ENCODE results near the gene PLSCR5.

DNA sequence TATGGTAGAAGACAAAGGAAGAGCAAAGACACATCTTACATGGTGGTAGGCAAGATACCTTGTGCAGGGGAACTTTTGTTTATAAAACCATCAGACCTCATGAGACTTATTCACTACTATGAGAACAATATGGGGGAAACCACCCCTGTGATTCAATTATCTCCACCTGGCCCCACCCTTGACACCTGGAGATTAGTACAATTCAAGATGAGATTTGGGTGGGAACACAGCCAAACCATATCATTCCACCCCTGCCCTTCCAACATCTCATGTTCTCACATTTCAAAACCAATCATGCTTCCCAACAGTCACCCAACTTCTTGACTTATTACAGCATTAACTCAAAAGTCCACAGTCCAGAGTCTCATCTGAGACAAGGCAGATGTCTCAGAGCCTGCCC, 39.0 kb downstream of the PLSCR5 start:
- no peak for TF ChIP-seq POLR2AphosphoS5 (IDR thresholded peaks at IDR 0.05)
- TF ChIP-seq, protein P1, sequence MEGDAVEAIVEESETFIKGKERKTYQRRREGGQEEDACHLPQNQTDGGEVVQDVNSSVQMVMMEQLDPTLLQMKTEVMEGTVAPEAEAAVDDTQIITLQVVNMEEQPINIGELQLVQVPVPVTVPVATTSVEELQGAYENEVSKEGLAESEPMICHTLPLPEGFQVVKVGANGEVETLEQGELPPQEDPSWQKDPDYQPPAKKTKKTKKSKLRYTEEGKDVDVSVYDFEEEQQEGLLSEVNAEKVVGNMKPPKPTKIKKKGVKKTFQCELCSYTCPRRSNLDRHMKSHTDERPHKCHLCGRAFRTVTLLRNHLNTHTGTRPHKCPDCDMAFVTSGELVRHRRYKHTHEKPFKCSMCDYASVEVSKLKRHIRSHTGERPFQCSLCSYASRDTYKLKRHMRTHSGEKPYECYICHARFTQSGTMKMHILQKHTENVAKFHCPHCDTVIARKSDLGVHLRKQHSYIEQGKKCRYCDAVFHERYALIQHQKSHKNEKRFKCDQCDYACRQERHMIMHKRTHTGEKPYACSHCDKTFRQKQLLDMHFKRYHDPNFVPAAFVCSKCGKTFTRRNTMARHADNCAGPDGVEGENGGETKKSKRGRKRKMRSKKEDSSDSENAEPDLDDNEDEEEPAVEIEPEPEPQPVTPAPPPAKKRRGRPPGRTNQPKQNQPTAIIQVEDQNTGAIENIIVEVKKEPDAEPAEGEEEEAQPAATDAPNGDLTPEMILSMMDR (IDR thresholded peaks at IDR 0.05) = no peak
- TF ChIP-seq POLR2A (IDR thresholded peaks at IDR 0.05) = no peak

Data from breast epithelium (tissue), 3 donors.